DMS114 treated with DMSO at 0.1 percent for 48 hours (cell line): ENCODE data around the gene WDR91.
A peak's percentile ranks its signal among the peaks of the same experiment; 100 is the strongest.
"Not testable (repeated sequence)": the region's sequence is repeated elsewhere in the genome, so short reads cannot be mapped to it uniquely, and the experiment has no call there.

Source experiments
- DNase-seq: peaks from one replicate; lab custom pipeline; 2025; ENCODE audit not compliant: unreplicated experiment; lab: John Stamatoyannopoulos, UW

Gene WDR91

GRCh38 chr7:135180122-135180521 is 31.2 kb downstream of the WDR91 start:
- DNase-seq, result no peak

GRCh38 chr7:135179321-135179925 is 31.9 kb downstream of the WDR91 start:
- DNase-seq, result no peak

- DNase-seq, result no peak
Measured at GRCh38 chr7:135178364-135178763, 33.0 kb downstream of the WDR91 start.

GRCh38 chr7:135177028-135177696 is 34.2 kb downstream of the WDR91 start:
- no peak for DNase-seq

- no peak for DNase-seq
Measured at GRCh38 chr7:135175931-135176330, 35.4 kb downstream of the WDR91 start.

GRCh38 chr7:135174941-135175340 is 36.4 kb downstream of the WDR91 start:
- DNase-seq, result no peak

- not testable (repeated sequence) for DNase-seq
Measured at GRCh38 chr7:135173916-135174315, 37.4 kb downstream of the WDR91 start.

- not testable (repeated sequence) for DNase-seq
Measured at GRCh38 chr7:135171581-135172291, 39.6 kb downstream of the WDR91 start.

GRCh38 chr7:135170998-135171481 is 40.3 kb downstream of the WDR91 start:
- DNase-seq, result not testable (repeated sequence)

- peak; percentile 81 for DNase-seq
Measured at GRCh38 chr7:135170274-135170997, 40.9 kb downstream of the WDR91 start, which contains the start of gene CYREN. Gene CYREN, minus strand, starts transcription at chr7:135170707. Its CDS starts 1,785 bp downstream, at chr7:135168922.

- no peak for DNase-seq
Measured at GRCh38 chr7:135169964-135170273, 41.4 kb downstream of the WDR91 start.

GRCh38 chr7:135169141-135169963 is 42.0 kb downstream of the WDR91 start:
- no peak for DNase-seq

- DNase-seq, result no peak
Measured at GRCh38 chr7:135168489-135169140, 42.7 kb downstream of the WDR91 start.

GRCh38 chr7:135168001-135168400 is 43.3 kb downstream of the WDR91 start:
- no peak for DNase-seq

GRCh38 chr7:135167365-135167917 is 43.9 kb downstream of the WDR91 start:
- no peak for DNase-seq

GRCh38 chr7:135166338-135166990 is 44.9 kb downstream of the WDR91 start:
- no peak for DNase-seq

- DNase-seq, result no peak
Measured at GRCh38 chr7:135165862-135166261, 45.5 kb downstream of the WDR91 start.

- no peak for DNase-seq
Measured at GRCh38 chr7:135164357-135165061, 46.8 kb downstream of the WDR91 start.
